Panc1 (cell line): Measurements from ENCODE around the gene PDE10A.

ENCODE experiments used
- CTCF ChIP-seq: fragments of 450-650 bp; IDR thresholded peaks from 2 replicates; pipeline ENCODE4 v1.5.1; 2017; ENCODE audit warnings: mild to moderate bottlenecking
- POLR2AphosphoS5 ChIP-seq: IDR thresholded peaks from 2 replicates; pipeline ENCODE4 v1.6.1; 2012; ENCODE audit warnings: mild to moderate bottlenecking, low read depth, low read length, moderate library complexity
- REST ChIP-seq, 2 experiments: IDR thresholded peaks; 2 replicates each; pipeline ENCODE4 v1.6.1; 2011 to 2012; ENCODE audit warnings: low read depth in 2 of 2, control low read depth in 1 of 2, low read length in 1 of 2, mild to moderate bottlenecking in 1 of 2, moderate library complexity in 1 of 2; ENCODE audit not compliant: insufficient read depth in 1 of 2
- TCF7L2 ChIP-seq: IDR thresholded peaks from 2 replicates; pipeline ENCODE4 v1.6.1; 2011; ENCODE audit warnings: mild to moderate bottlenecking, low read depth, low read length, inconsistent platforms

GRCh38 chr6:165662749-165663376 is at the start of gene PDE10A:
- no peak; the same call in 1 of the 2 replicates for TF ChIP-seq CTCF
- peak; percentile 76 for TF ChIP-seq POLR2AphosphoS5
- TF ChIP-seq REST (IDR thresholded peaks at IDR 0.05; ENCODE audit: insufficient read depth in 1 of 2, low read depth in 2 of 2, low read length in 1 of 2) = no peak
- TF ChIP-seq TCF7L2 = no peak
